Left cardiac atrium (tissue), 4 donors: Measurements from ENCODE around the gene CNTNAP5. TPM values are rescaled to one million over a fixed set of nuclear protein-coding genes. Genes with fewer than 3 reads are reported as not detected.
A peak's percentile ranks its signal among the peaks of the same experiment; 100 is the strongest.

ENCODE experiments used
- ATAC-seq, 2 donors: fragments of 200-7000 bp; cut with Tn5 transposase; one replicate each; pipeline ENCODE4 v1.9.1; 2020; ENCODE audit warnings: mild to moderate bottlenecking in 2 of 2, moderate library complexity in 2 of 2
- DNase-seq: peaks from one replicate; pipeline ENCODE4 v3.0.0-alpha.2; 2020
- intact Hi-C, 2 donors: fragments of 100-400 bp; cut with DNase I; formaldehyde crosslinking; loops; one replicate each; pipeline versions ENCODE4 v1.14.1 to v1.15.1; 2022 to 2023
- total RNA-seq, 2 donors: library from RNA; stranded (reverse); fragmentation: NEBNext Ultra II Directional; extraction: Animal tissue kit (Norgen Biotek cat#: 25700); gene quantifications; one replicate each; pipeline ENCODE4 v1.2.1, GENCODE V29; 2021
- donor health status: DM: no; HTN: yes; CAD: no.
- donor health status: DM: no; HTN: yes; CAD: no; lungs with severe emphysema.
- donor health status: DM: yes; HTN: yes; CAD: no.
- donor health status: Dilated cardiomyopathy.

The CNTNAP5 gene
- total RNA-seq, 2 donors from 2014 or later = not detected

GRCh38 chr2:124804014-124804940 is 779.2 kb downstream of the CNTNAP5 start:
- ATAC-seq (peak in 1 of 2 donors; percentile 44), DNase-seq (no peak)
- intact Hi-C loops = loop anchor here in 1 of 2 donors (10.0 kb wide), 1 partner anchor 779 kb away; the partner anchor contains the start of gene CNTNAP5

GRCh38 chr2:124805060-124805459 is 780.0 kb downstream of the CNTNAP5 start:
- intact Hi-C loops = loop anchor here in 1 of 2 donors (10.0 kb wide), 1 partner anchor 780 kb away; the partner anchor contains the start of gene CNTNAP5
- ATAC-seq (no peak), DNase-seq (no peak)

- DNase-seq (no peak), ATAC-seq (peak; percentile 56 to 61)
- intact Hi-C loops = loop anchor here in 1 of 2 donors (2.0 kb wide), 1 partner anchor 783 kb away; no protein-coding TSS in a partner anchor
These were observed 785.0 kb downstream of the CNTNAP5 start for GRCh38 chr2:124810132-124810531.

- no peak for ATAC-seq
- intact Hi-C loops = no loop called here
- no peak for DNase-seq
These were observed 790.1 kb downstream of the CNTNAP5 start for GRCh38 chr2:124814968-124815745.

GRCh38 chr2:124816007-124816406 is 790.9 kb downstream of the CNTNAP5 start:
- DNase-seq (no peak), ATAC-seq (no peak)
- intact Hi-C loops = no loop called here

- DNase-seq (no peak), ATAC-seq (no peak)
- intact Hi-C loops = no loop called here
These were observed 797.4 kb downstream of the CNTNAP5 start for GRCh38 chr2:124822516-124822915.

- ATAC-seq (no peak), DNase-seq (no peak)
- intact Hi-C loops = no loop called here
These were observed 799.4 kb downstream of the CNTNAP5 start for GRCh38 chr2:124824441-124824840.

GRCh38 chr2:124832521-124832920 is 807.4 kb downstream of the CNTNAP5 start:
- ATAC-seq (no peak), DNase-seq (no peak)
- intact Hi-C loops = no loop called here

GRCh38 chr2:124834331-124834730 is 809.2 kb downstream of the CNTNAP5 start:
- no peak for ATAC-seq
- intact Hi-C loops = no loop called here
- no peak for DNase-seq

- intact Hi-C loops = no loop called here
- DNase-seq (no peak), ATAC-seq (no peak)
These were observed 810.2 kb downstream of the CNTNAP5 start for GRCh38 chr2:124835331-124835730.

GRCh38 chr2:124836416-124836815 is 811.3 kb downstream of the CNTNAP5 start:
- DNase-seq (no peak), ATAC-seq (peak in 1 of 2 donors; percentile 57)
- intact Hi-C loops = no loop called here

GRCh38 chr2:124837496-124837895 is 812.4 kb downstream of the CNTNAP5 start:
- DNase-seq (no peak), ATAC-seq (no peak)
- intact Hi-C loops = no loop called here

GRCh38 chr2:124838406-124838805 is 813.3 kb downstream of the CNTNAP5 start:
- DNase-seq (no peak), ATAC-seq (no peak)
- intact Hi-C loops = no loop called here

- DNase-seq (no peak), ATAC-seq (no peak)
- intact Hi-C loops = no loop called here
These were observed 842.2 kb downstream of the CNTNAP5 start for GRCh38 chr2:124867247-124867646.

- no peak for ATAC-seq
- no peak for DNase-seq
- intact Hi-C loops = no loop called here
These were observed 849.1 kb downstream of the CNTNAP5 start for GRCh38 chr2:124874219-124874618.

GRCh38 chr2:124874676-124875075 is 849.6 kb downstream of the CNTNAP5 start:
- intact Hi-C loops = no loop called here
- DNase-seq (no peak), ATAC-seq (no peak)

- intact Hi-C loops = no loop called here
- ATAC-seq = peak in 1 of 2 donors; percentile 52
- no peak for DNase-seq
These were observed 850.6 kb downstream of the CNTNAP5 start for GRCh38 chr2:124875627-124876244.

- peak; percentile 27 to 94 for ATAC-seq
- intact Hi-C loops = no loop called here
- DNase-seq = no peak
These were observed 852.1 kb downstream of the CNTNAP5 start for GRCh38 chr2:124877141-124877577.

- DNase-seq (no peak), ATAC-seq (no peak)
These were observed 854.6 kb downstream of the CNTNAP5 start for GRCh38 chr2:124879640-124880039.

More at GRCh38 chr2:124879640-124880039, 854.6 kb downstream of the CNTNAP5 start:
- intact Hi-C loops = no loop called here
